Prostate gland (tissue), 2 donors: ENCODE results near the gene TRAPPC6A.

Source experiments
- CTCF ChIP-seq, 4 experiments: fragments of 200-600 bp in 2 of 4; fragments of 450-650 bp in 2 of 4; sonication (generic) in 2 of 4; IDR thresholded peaks; 1 replicate in 3 of 4; 2 replicates in 1 of 4; pipeline ENCODE4 v1.5.1; 2016 to 2019; ENCODE audit warnings: antibody characterized with exemption in 4 of 4, mild to moderate bottlenecking in 2 of 4, moderate library complexity in 2 of 4
- POLR2A ChIP-seq: fragments of 450-650 bp; IDR thresholded peaks from one replicate; pipeline ENCODE4 v1.6.1; 2016; ENCODE audit warnings: antibody characterized with exemption, mild to moderate bottlenecking
- POLR2AphosphoS5 ChIP-seq: sonication (generic); formaldehyde crosslinking; IDR thresholded peaks from one replicate; pipeline ENCODE4 v1.6.1; 2017; ENCODE audit warnings: antibody characterized with exemption

- no peak for TF ChIP-seq CTCF (IDR thresholded peaks at IDR 0.05)
- no peak for TF ChIP-seq POLR2A
- TF ChIP-seq POLR2AphosphoS5: no peak
These were observed 23.8 kb downstream of the TRAPPC6A start for GRCh38 chr19:45154064-45154827.
